A549 (cell line): ENCODE data around the gene TAS2R50. TPM values are rescaled to one million over a fixed set of nuclear protein-coding genes. Genes with fewer than 3 reads are reported as not detected.

Source experiments
- ATAC-seq, 2 experiments: fragments of 200-7000 bp in 1 of 2; fragments of >200 bp in 1 of 2; cut with Nextera tagmentation in 1 of 2; cut with Tn5 transposase in 1 of 2; 3 replicates each; pipeline versions ENCODE4 v1.8.0 to v1.9.1; 2018 to 2020; ENCODE audit warnings: mild to moderate bottlenecking in 1 of 2, moderate library complexity in 1 of 2
- CTCF ChIA-PET: fragments of 300-600 bp; sonication (Branson Sonifier 250); formaldehyde crosslinking; extraction: SDS; loops from one replicate; lab custom pipeline; 2021; ENCODE audit warnings: antibody characterized with exemption, inconsistent platforms; lab: Yijun Ruan, JAX
- POLR2A ChIA-PET: fragments of 350-600 bp; formaldehyde crosslinking; extraction: SDS; loops from one replicate; lab custom pipeline; 2021; ENCODE audit warnings: antibody characterized with exemption, inconsistent platforms; lab: Yijun Ruan, JAX
- DNase-seq, 2 experiments: peaks; one replicate each; pipeline versions ENCODE4 v3.0.0 to v3.0.0-alpha.2; 2011 to 2016; ENCODE audit warnings: low read depth in 1 of 2, low spot score in 1 of 2
- FAIRE-seq: peaks from 2 replicates; lab custom pipeline; 2011; peaks lifted over from hg19 to GRCh38; lab: Jason Lieb, UNC
- H3K27ac ChIP-seq, 2 experiments: fragments of >200 bp; sonication (Bioruptor Twin); formaldehyde crosslinking; 3 replicates each; pipeline ENCODE4 v1.5.1; 2016 to 2017
- H3K4me1 ChIP-seq: fragments of >200 bp; sonication (Bioruptor Twin); formaldehyde crosslinking; 3 replicates; pipeline ENCODE4 v1.6.1; 2016
- H3K4me2 ChIP-seq: fragments of >200 bp; sonication (Bioruptor Twin); formaldehyde crosslinking; 3 replicates; pipeline ENCODE4 v1.6.1; 2016
- H3K4me3 ChIP-seq: fragments of >200 bp; sonication (Bioruptor Twin); formaldehyde crosslinking; 3 replicates; pipeline ENCODE4 v1.5.1; 2016
- H3K9me3 ChIP-seq: fragments of >200 bp; sonication (Bioruptor Twin); formaldehyde crosslinking; 3 replicates; pipeline ENCODE4 v1.6.1; 2016
- CBX2 ChIP-seq: fragments of 200-600 bp; sonication (generic); IDR thresholded peaks from 2 replicates; pipeline ENCODE4 v1.6.1; 2016; ENCODE audit warnings: low read depth, mild to moderate bottlenecking, borderline replicate concordance
- CHD2 ChIP-seq: fragments of 150-350 bp; IDR thresholded peaks from 2 replicates; pipeline ENCODE4 v1.6.1; 2014; ENCODE audit warnings: low read length; ENCODE audit not compliant: partially characterized antibody
- EHMT2 ChIP-seq: fragments of 200-600 bp; sonication (generic); IDR thresholded peaks from 2 replicates; pipeline ENCODE4 v1.6.1; 2016; ENCODE audit warnings: antibody characterized with exemption, low read depth, mild to moderate bottlenecking, moderate library complexity
- FOSL2 ChIP-seq, 2 experiments: fragments of 450-650 bp in 1 of 2; fragments of >200 bp in 1 of 2; sonication (Bioruptor Twin) in 1 of 2; formaldehyde crosslinking; IDR thresholded peaks; 2 replicates each; pipeline versions ENCODE4 v1.5.0 to v1.6.1; 2016 to 2020; ENCODE audit warnings: mild to moderate bottlenecking in 1 of 2, moderate library complexity in 1 of 2
- FOXS1 ChIP-seq: fragments of 250-450 bp; sonication (Bioruptor Pico); IDR thresholded peaks from 2 replicates; pipeline ENCODE4 v1.5.0; 2020; ENCODE audit warnings: mild to moderate bottlenecking, moderate library complexity
- GATA3 ChIP-seq: IDR thresholded peaks from 2 replicates; pipeline ENCODE4 v1.6.1; 2012; ENCODE audit warnings: borderline replicate concordance
- HOXB13 ChIP-seq: fragments of 250-450 bp; sonication (Bioruptor Pico); IDR thresholded peaks from 2 replicates; pipeline ENCODE4 v1.5.0; 2020; ENCODE audit warnings: low read depth, mild to moderate bottlenecking, moderate library complexity
- HOXB5 ChIP-seq: fragments of 250-450 bp; sonication (Bioruptor Pico); IDR thresholded peaks from 2 replicates; pipeline ENCODE4 v1.5.0; 2020; ENCODE audit warnings: mild to moderate bottlenecking, moderate library complexity
- KDM5A ChIP-seq: fragments of 200-600 bp; sonication (generic); IDR thresholded peaks from 2 replicates; pipeline ENCODE4 v1.6.1; 2016; ENCODE audit warnings: antibody characterized with exemption, mild to moderate bottlenecking
- MAFK ChIP-seq: fragments of 450-650 bp; IDR thresholded peaks from 2 replicates; pipeline ENCODE4 v1.6.1; 2014; ENCODE audit not compliant: partially characterized antibody
- MAZ ChIP-seq: fragments of 150-350 bp; IDR thresholded peaks from 2 replicates; pipeline ENCODE4 v1.6.1; 2014; ENCODE audit warnings: antibody characterized with exemption, low read depth, low read length, borderline replicate concordance
- NFE2L2 ChIP-seq: fragments of 150-350 bp; conservative IDR thresholded peaks from 2 replicates; pipeline ENCODE4 v1.6.1; 2014; ENCODE audit warnings: low read length
- POLR2A ChIP-seq: IDR thresholded peaks from 2 replicates; pipeline ENCODE4 v1.6.1; 2012; ENCODE audit warnings: mild to moderate bottlenecking, low read length
- RFX5 ChIP-seq: fragments of 450-650 bp; IDR thresholded peaks from 2 replicates; pipeline ENCODE4 v1.7.1; 2014; ENCODE audit warnings: antibody characterized with exemption, mild to moderate bottlenecking, moderate library complexity
- TFCP2L1 ChIP-seq: fragments of 250-450 bp; sonication (Bioruptor Pico); IDR thresholded peaks from 2 replicates; pipeline ENCODE4 v1.5.0; 2021; ENCODE audit warnings: mild to moderate bottlenecking
- ZC3H11A ChIP-seq: fragments of 450-650 bp; IDR thresholded peaks from 2 replicates; pipeline ENCODE4 v1.6.1; 2014; ENCODE audit warnings: antibody characterized with exemption, mild to moderate bottlenecking
- ZFP36 ChIP-seq: fragments of 450-650 bp; IDR thresholded peaks from 2 replicates; pipeline ENCODE4 v1.6.1; 2014; ENCODE audit warnings: borderline replicate concordance; ENCODE audit not compliant: partially characterized antibody
- ZSCAN20 ChIP-seq: fragments of 250-450 bp; sonication (Bioruptor Pico); IDR thresholded peaks from 2 replicates; pipeline ENCODE4 v1.8.0; 2022; ENCODE audit warnings: mild to moderate bottlenecking, moderate library complexity
- WGBS: methylation state at CpG from one replicate; pipeline ENCODE4 v1.1.6; 2017; ENCODE audit errors: missing lambda C conversion rate; 5-methylcytosine and 5-hydroxymethylcytosine counted together
- polyA plus RNA-seq, 4 experiments: library from polyadenylated mRNA; depleted of rRNA in 3 of 4; stranded (reverse); fragments of >200 nt; fragmentation: RNase III in 1 of 4; extraction: RNeasy Plus Mini Kit Qiagen cat#74134 plus additional on column Dnase treatment in 1 of 4; gene quantifications; 2 replicates in 3 of 4; 3 replicates in 1 of 4; pipeline ENCODE4 v1.2.3, GENCODE V29; 2011 to 2017
- TF ChIP-seq, protein P1 (sequence below): IDR thresholded peaks from 2 replicates; pipeline ENCODE4 v1.6.1; 2012; ENCODE audit warnings: low read depth, borderline replicate concordance
- TF ChIP-seq, protein P2 (sequence below): IDR thresholded peaks from 2 replicates; pipeline ENCODE4 v1.6.1; 2012
- TF ChIP-seq, protein P3 (sequence below): fragments of >200 bp; sonication (Bioruptor Twin); formaldehyde crosslinking; IDR thresholded peaks from 3 replicates; pipeline ENCODE4 v1.5.1; 2016
- TF ChIP-seq, protein P4 (sequence below): fragments of 200-600 bp; sonication (generic); IDR thresholded peaks from 2 replicates; pipeline ENCODE4 v1.6.1; 2016; ENCODE audit warnings: antibody characterized with exemption, mild to moderate bottlenecking, moderate library complexity
- TF ChIP-seq, protein P5 (sequence below): fragments of 250-450 bp; sonication (Bioruptor Pico); IDR thresholded peaks from 2 replicates; pipeline ENCODE4 v1.5.0; 2020; ENCODE audit warnings: low read depth, mild to moderate bottlenecking, moderate library complexity

The TAS2R50 gene
- polyA plus RNA-seq, 2 of the 4 experiments (the other 2 are of a cell fraction): 0.27 TPM; not detected in 1

DNA sequence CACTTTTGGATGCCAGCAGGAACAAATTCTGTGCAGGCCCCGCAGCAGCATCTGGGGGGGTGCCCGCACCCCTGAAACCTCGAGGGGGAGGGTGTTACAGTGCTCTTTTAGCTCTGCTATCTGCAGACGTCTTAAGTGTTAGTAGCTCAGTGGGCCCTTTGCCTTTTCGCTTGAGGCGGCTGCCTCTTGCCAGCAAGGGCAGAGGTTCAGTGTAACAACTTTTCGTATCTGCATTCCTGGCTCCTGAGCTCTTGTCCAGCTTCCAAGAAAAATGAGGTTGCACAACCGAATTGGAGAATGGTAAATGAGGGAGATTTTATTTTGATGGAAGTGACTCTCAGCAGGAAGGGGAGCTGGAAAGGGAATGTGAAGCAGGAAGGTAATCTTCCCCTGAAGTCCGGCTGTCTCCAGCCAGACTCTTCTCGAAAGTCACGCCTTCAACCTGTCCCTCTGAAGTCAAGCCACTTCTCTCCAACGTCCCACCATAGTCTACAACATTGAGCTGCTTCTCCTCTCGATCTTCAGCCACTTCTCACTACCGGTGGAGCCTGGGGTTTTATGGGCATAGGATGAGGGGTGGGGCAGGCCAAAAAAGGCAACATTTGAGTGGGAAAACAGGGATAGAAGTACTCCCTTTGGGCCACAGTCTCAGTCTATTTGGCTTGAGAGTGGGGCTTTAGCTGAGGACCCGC is 17.8 kb downstream of the TAS2R50 start:
- FAIRE-seq: no peak
- no peak for ATAC-seq
- no peaks in the 10 kb centered on the region for H3K9me3 ChIP-seq
- H3K4me2 ChIP-seq: no peak overlapping the region
- WGBS: 87% methylated on average over 12 of the region's 15 CpGs
- TF ChIP-seq KDM5A: no peak
- no peak for TF ChIP-seq CHD2
- TF ChIP-seq POLR2A: no peak
- TF ChIP-seq CBX2: no peak
- no peak for TF ChIP-seq MAZ
- no peak for TF ChIP-seq ZFP36
- TF ChIP-seq MAFK: no peak
- TF ChIP-seq, protein P1, sequence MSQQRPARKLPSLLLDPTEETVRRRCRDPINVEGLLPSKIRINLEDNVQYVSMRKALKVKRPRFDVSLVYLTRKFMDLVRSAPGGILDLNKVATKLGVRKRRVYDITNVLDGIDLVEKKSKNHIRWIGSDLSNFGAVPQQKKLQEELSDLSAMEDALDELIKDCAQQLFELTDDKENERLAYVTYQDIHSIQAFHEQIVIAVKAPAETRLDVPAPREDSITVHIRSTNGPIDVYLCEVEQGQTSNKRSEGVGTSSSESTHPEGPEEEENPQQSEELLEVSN: no peak
- no peak for TF ChIP-seq TFCP2L1
- TF ChIP-seq RFX5: no peak
- no peak overlapping the region for H3K27ac ChIP-seq
- POLR2A ChIA-PET: no interaction called here
- H3K4me3 ChIP-seq: no peak overlapping the region
- DNase-seq: no peak
- CTCF ChIA-PET: no interaction called here
- H3K4me1 ChIP-seq: no peaks in the 10 kb centered on the region

DNA sequence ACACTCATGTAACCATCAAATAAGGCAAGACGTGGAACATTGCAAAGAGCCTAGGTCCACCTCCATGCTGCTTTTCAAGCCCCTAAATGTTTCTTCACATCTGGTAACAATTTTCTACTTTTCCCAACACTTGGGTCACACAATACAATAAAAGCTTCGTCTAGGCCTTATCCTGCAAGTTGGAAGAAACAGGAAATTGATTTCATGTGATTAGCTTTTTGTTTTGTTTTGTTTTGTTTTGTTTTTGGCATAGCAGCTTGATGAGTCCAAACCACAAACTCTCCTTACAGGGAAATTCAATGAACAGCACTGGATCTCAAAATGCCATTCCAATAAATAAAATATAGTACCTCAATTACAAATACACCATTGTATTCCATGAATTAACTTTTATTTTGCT is 19.3 kb downstream of the TAS2R50 start:
- POLR2A ChIA-PET: no interaction called here
- no peak for DNase-seq
- CTCF ChIA-PET: no interaction called here
- TF ChIP-seq RFX5: no peak
- H3K4me1 ChIP-seq: no peaks in the 10 kb centered on the region
- 78% methylated on average over 2 of the region's 2 CpGs for WGBS
- FAIRE-seq: no peak
- H3K9me3 ChIP-seq: no peaks in the 10 kb centered on the region
- no peak for ATAC-seq
- H3K4me2 ChIP-seq: no peak overlapping the region
- H3K4me3 ChIP-seq: no peak overlapping the region
- H3K27ac ChIP-seq: no peak overlapping the region

DNA sequence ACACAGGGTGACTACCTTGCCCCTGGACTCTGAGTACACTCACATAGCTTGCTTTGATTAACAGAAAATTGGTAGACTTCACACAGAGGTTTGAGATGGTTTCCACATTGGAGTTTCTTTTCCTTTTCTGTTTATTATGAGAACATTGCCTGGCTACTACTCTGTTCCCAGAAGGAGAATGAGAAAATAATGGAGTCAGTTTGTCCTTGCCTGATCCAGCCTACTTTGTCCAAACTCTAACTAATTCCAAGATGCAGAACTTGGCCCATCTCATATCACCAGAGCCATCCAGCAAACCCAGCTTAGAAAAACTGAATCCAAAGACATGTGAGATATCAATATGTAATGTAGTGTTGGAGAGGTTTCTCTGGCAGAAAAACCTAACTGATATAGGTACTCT is 20.4 kb downstream of the TAS2R50 start:
- no peak for TF ChIP-seq FOSL2 (IDR thresholded peaks at IDR 0.05)
- TF ChIP-seq FOSL2 (CRISPR knock-in tag; IDR thresholded peaks at IDR 0.05): no peak
- no peak for TF ChIP-seq POLR2A
- no peak for TF ChIP-seq HOXB5
- TF ChIP-seq EHMT2: no peak
- TF ChIP-seq, protein P2, sequence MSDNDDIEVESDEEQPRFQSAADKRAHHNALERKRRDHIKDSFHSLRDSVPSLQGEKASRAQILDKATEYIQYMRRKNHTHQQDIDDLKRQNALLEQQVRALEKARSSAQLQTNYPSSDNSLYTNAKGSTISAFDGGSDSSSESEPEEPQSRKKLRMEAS: no peak
- TF ChIP-seq CHD2: no peak
- TF ChIP-seq HOXB13 (CRISPR knock-in tag): no peak
- TF ChIP-seq ZSCAN20 (CRISPR knock-in tag): no peak
- TF ChIP-seq NFE2L2: no peak
- Histone ChIP-seq H3K4me3 (no peak overlapping the region), H3K4me1 (no peaks in the 10 kb centered on the region), H3K9me3 (no peaks in the 10 kb centered on the region), H3K4me2 (no peak overlapping the region), H3K27ac (no peak overlapping the region)
- ChIA-PET POLR2A (no interaction called here), CTCF (no interaction called here)
- ATAC-seq: no peak
- FAIRE-seq: no peak
- DNase-seq: no peak

DNA sequence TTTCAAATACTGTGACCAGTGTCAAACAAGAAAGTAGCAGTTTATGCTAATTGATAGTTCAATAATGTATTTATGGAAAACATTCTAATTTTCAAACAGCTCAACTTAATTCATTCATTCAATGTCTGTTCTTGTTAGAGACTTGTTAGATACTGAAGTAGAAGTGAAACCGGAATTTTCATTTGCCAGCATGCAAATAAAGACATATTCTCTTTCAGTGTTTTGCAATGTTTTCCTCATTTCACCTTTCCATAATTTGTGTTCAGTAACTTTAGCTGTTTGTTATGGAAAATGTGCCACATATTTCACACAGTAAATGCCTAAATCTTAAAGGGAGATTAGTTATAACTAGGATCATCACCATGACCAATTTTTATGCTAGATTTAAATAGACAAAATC is 21.2 kb downstream of the TAS2R50 start:
- FAIRE-seq: no peak
- H3K4me2 ChIP-seq: no peak overlapping the region
- DNase-seq: no peak
- no peaks in the 10 kb centered on the region for H3K9me3 ChIP-seq
- ChIA-PET CTCF (no interaction called here), POLR2A (no interaction called here)
- no peak overlapping the region for H3K4me3 ChIP-seq
- H3K27ac ChIP-seq: no peak overlapping the region
- H3K4me1 ChIP-seq: no peaks in the 10 kb centered on the region
- ATAC-seq: no peak
- whole genome bisulfite sequencing: 92% methylated on average over 1 of the region's 1 CpG
- TF ChIP-seq ZC3H11A (no peak), GATA3 (no peak), MAZ (no peak), HOXB13 (CRISPR knock-in tag) (no peak), FOXS1 (CRISPR knock-in tag) (no peak), ZFP36 (no peak)
- TF ChIP-seq, protein P3, sequence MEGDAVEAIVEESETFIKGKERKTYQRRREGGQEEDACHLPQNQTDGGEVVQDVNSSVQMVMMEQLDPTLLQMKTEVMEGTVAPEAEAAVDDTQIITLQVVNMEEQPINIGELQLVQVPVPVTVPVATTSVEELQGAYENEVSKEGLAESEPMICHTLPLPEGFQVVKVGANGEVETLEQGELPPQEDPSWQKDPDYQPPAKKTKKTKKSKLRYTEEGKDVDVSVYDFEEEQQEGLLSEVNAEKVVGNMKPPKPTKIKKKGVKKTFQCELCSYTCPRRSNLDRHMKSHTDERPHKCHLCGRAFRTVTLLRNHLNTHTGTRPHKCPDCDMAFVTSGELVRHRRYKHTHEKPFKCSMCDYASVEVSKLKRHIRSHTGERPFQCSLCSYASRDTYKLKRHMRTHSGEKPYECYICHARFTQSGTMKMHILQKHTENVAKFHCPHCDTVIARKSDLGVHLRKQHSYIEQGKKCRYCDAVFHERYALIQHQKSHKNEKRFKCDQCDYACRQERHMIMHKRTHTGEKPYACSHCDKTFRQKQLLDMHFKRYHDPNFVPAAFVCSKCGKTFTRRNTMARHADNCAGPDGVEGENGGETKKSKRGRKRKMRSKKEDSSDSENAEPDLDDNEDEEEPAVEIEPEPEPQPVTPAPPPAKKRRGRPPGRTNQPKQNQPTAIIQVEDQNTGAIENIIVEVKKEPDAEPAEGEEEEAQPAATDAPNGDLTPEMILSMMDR: no peak
- TF ChIP-seq, protein P4, sequence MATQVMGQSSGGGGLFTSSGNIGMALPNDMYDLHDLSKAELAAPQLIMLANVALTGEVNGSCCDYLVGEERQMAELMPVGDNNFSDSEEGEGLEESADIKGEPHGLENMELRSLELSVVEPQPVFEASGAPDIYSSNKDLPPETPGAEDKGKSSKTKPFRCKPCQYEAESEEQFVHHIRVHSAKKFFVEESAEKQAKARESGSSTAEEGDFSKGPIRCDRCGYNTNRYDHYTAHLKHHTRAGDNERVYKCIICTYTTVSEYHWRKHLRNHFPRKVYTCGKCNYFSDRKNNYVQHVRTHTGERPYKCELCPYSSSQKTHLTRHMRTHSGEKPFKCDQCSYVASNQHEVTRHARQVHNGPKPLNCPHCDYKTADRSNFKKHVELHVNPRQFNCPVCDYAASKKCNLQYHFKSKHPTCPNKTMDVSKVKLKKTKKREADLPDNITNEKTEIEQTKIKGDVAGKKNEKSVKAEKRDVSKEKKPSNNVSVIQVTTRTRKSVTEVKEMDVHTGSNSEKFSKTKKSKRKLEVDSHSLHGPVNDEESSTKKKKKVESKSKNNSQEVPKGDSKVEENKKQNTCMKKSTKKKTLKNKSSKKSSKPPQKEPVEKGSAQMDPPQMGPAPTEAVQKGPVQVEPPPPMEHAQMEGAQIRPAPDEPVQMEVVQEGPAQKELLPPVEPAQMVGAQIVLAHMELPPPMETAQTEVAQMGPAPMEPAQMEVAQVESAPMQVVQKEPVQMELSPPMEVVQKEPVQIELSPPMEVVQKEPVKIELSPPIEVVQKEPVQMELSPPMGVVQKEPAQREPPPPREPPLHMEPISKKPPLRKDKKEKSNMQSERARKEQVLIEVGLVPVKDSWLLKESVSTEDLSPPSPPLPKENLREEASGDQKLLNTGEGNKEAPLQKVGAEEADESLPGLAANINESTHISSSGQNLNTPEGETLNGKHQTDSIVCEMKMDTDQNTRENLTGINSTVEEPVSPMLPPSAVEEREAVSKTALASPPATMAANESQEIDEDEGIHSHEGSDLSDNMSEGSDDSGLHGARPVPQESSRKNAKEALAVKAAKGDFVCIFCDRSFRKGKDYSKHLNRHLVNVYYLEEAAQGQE: no peak
- TF ChIP-seq, protein P5, sequence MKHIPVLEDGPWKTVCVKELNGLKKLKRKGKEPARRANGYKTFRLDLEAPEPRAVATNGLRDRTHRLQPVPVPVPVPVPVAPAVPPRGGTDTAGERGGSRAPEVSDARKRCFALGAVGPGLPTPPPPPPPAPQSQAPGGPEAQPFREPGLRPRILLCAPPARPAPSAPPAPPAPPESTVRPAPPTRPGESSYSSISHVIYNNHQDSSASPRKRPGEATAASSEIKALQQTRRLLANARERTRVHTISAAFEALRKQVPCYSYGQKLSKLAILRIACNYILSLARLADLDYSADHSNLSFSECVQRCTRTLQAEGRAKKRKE (CRISPR knock-in tag): no peak
